ENCODE measurements around the gene GRAMD1B.

The GRAMD1B gene

GRCh38 chr11:123478352-123478987 is 48.4 kb downstream of the GRAMD1B start:
- DNase-seq = peak; percentile 80

- peak; percentile 44 for DNase-seq
These were observed 49.2 kb downstream of the GRAMD1B start for GRCh38 chr11:123479048-123479837.

GRCh38 chr11:123480290-123480815 is 50.3 kb downstream of the GRAMD1B start:
- DNase-seq = peak; percentile 38

GRCh38 chr11:123480882-123481281 is 50.8 kb downstream of the GRAMD1B start:
- no peak for DNase-seq

GRCh38 chr11:123481640-123482039 is 51.6 kb downstream of the GRAMD1B start:
- peak; percentile 53 for DNase-seq

GRCh38 chr11:123482218-123482617 is 52.1 kb downstream of the GRAMD1B start:
- DNase-seq = no peak

- no peak for DNase-seq
These were observed 53.0 kb downstream of the GRAMD1B start for GRCh38 chr11:123483058-123483457.

GRCh38 chr11:123483466-123483865 is 53.4 kb downstream of the GRAMD1B start:
- peak; percentile 79 for DNase-seq

GRCh38 chr11:123484448-123484847 is 54.4 kb downstream of the GRAMD1B start:
- peak; percentile 16 for DNase-seq

- no peak for DNase-seq
These were observed 57.2 kb downstream of the GRAMD1B start for GRCh38 chr11:123487157-123487744.

GRCh38 chr11:123490527-123490926 is 60.5 kb downstream of the GRAMD1B start:
- no peak for DNase-seq

GRCh38 chr11:123491241-123491640 is 61.2 kb downstream of the GRAMD1B start:
- DNase-seq = no peak

- no peak for DNase-seq
These were observed 63.4 kb downstream of the GRAMD1B start for GRCh38 chr11:123493349-123494063.

- DNase-seq = no peak
These were observed 64.4 kb downstream of the GRAMD1B start for GRCh38 chr11:123494195-123495050.

GRCh38 chr11:123504401-123504800 is 74.3 kb downstream of the GRAMD1B start:
- peak; percentile 38 for DNase-seq

GRCh38 chr11:123505546-123506299 is 75.7 kb downstream of the GRAMD1B start:
- DNase-seq = no peak

- DNase-seq = no peak
These were observed 77.0 kb downstream of the GRAMD1B start for GRCh38 chr11:123507043-123507442.

- DNase-seq = no peak
These were observed 79.9 kb downstream of the GRAMD1B start for GRCh38 chr11:123509737-123510578.

GRCh38 chr11:123510579-123510905 is 80.5 kb downstream of the GRAMD1B start:
- no peak for DNase-seq
